ENCODE data around the gene HOXD11. TPM values are rescaled to one million over a fixed set of nuclear protein-coding genes. Genes with fewer than 3 reads are reported as not detected.

HOXD11 gene
- total RNA-seq (ENCODE audit: unreplicated experiment), result not detected
- long read RNA-seq, result 0 reads

GRCh38 chr2:176106581-176107539 is at the start of gene HOXD11:
TSS of gene HOXD11 (plus strand) at chr2:176107280. CDS start at chr2:176107356, 76 bp downstream.
- Mint-ChIP-seq H3K9me3 (ENCODE audit: unreplicated experiment) (peaks cover 10% of the 10 kb centered on the region), H3K27ac (ENCODE audit: unreplicated experiment) (no peak within 1 kb of the TSS), H3K4me1 (ENCODE audit: low read depth, unreplicated experiment) (peaks cover 3% of the 10 kb centered on the region), H3K36me3 (ENCODE audit: unreplicated experiment) (no peaks in the 10 kb centered on the region), H3K27me3 (ENCODE audit: unreplicated experiment) (peaks cover 55% of the 10 kb centered on the region), H3K4me3 (ENCODE audit: unreplicated experiment) (peak within 1 kb of the TSS; percentile 76)
- no peak for TF ChIP-seq CTCF (IDR thresholded peaks at IDR 0.05; ENCODE audit: partially characterized antibody, unreplicated experiment)
- DNase-seq, result peak; percentile 57

GRCh38 chr2:176063958-176064357 is 43.1 kb upstream of the HOXD11 start:
- Mint-ChIP-seq H3K27ac (ENCODE audit: unreplicated experiment) (no peak overlapping the region), H3K36me3 (ENCODE audit: unreplicated experiment) (peaks cover 9% of the 10 kb centered on the region), H3K27me3 (ENCODE audit: unreplicated experiment) (peaks cover 12% of the 10 kb centered on the region), H3K9me3 (ENCODE audit: unreplicated experiment) (peaks cover 4% of the 10 kb centered on the region), H3K4me3 (ENCODE audit: unreplicated experiment) (no peak overlapping the region), H3K4me1 (ENCODE audit: low read depth, unreplicated experiment) (peaks cover 2% of the 10 kb centered on the region)
- no peak for DNase-seq
- no peak for TF ChIP-seq CTCF (IDR thresholded peaks at IDR 0.05; ENCODE audit: partially characterized antibody, unreplicated experiment)

GRCh38 chr2:176066645-176067588 is 40.2 kb upstream of the HOXD11 start:
- H3K36me3 Mint-ChIP-seq (ENCODE audit: unreplicated experiment), result peaks cover 18% of the 10 kb centered on the region
- H3K27ac Mint-ChIP-seq (ENCODE audit: unreplicated experiment), result no peak overlapping the region
- DNase-seq, result no peak
- peak overlapping the region; percentile 38 for H3K4me3 Mint-ChIP-seq (ENCODE audit: unreplicated experiment)
- TF ChIP-seq CTCF (IDR thresholded peaks at IDR 0.05; ENCODE audit: partially characterized antibody, unreplicated experiment), result no peak
- peaks cover 4% of the 10 kb centered on the region for H3K9me3 Mint-ChIP-seq (ENCODE audit: unreplicated experiment)
- peaks cover 29% of the 10 kb centered on the region for H3K27me3 Mint-ChIP-seq (ENCODE audit: unreplicated experiment)
- peaks cover 2% of the 10 kb centered on the region for H3K4me1 Mint-ChIP-seq (ENCODE audit: low read depth, unreplicated experiment)

- no peak for DNase-seq
- peaks cover 2% of the 10 kb centered on the region for H3K4me1 Mint-ChIP-seq (ENCODE audit: low read depth, unreplicated experiment)
- peaks cover 18% of the 10 kb centered on the region for H3K36me3 Mint-ChIP-seq (ENCODE audit: unreplicated experiment)
- peaks cover 33% of the 10 kb centered on the region for H3K27me3 Mint-ChIP-seq (ENCODE audit: unreplicated experiment)
- no peak overlapping the region for H3K27ac Mint-ChIP-seq (ENCODE audit: unreplicated experiment)
- H3K9me3 Mint-ChIP-seq (ENCODE audit: unreplicated experiment), result peaks cover 7% of the 10 kb centered on the region
- peak overlapping the region; percentile 38 for H3K4me3 Mint-ChIP-seq (ENCODE audit: unreplicated experiment)
- TF ChIP-seq CTCF (IDR thresholded peaks at IDR 0.05; ENCODE audit: partially characterized antibody, unreplicated experiment), result no peak
These were observed 39.3 kb upstream of the HOXD11 start for GRCh38 chr2:176067589-176068418.
